COLO668 (cell line): ENCODE results near the gene ADGRL3.

Experiments
- DNase-seq: peaks from one replicate; lab custom pipeline; 2025; ENCODE audit not compliant: unreplicated experiment; lab: John Stamatoyannopoulos, UW

Gene ADGRL3

GRCh38 chr4:61200187-61200915 lies at the start of gene ADGRL3:
Gene ADGRL3, plus strand, starts transcription at chr4:61200326.
- DNase-seq = peak; percentile 48

GRCh38 chr4:61152433-61152832 lies 47.7 kb upstream of the ADGRL3 start:
- no peak for DNase-seq

GRCh38 chr4:61160478-61160877 lies 39.6 kb upstream of the ADGRL3 start:
- DNase-seq = no peak

- no peak for DNase-seq
These were observed 38.0 kb upstream of the ADGRL3 start for GRCh38 chr4:61162116-61162515.

GRCh38 chr4:61173799-61174198 lies 26.3 kb upstream of the ADGRL3 start:
- DNase-seq = no peak

GRCh38 chr4:61175495-61175894 lies 24.6 kb upstream of the ADGRL3 start:
- no peak for DNase-seq

- no peak for DNase-seq
These were observed 22.8 kb upstream of the ADGRL3 start for GRCh38 chr4:61177367-61177766.

GRCh38 chr4:61180405-61180804 lies 19.7 kb upstream of the ADGRL3 start:
- DNase-seq = no peak

GRCh38 chr4:61182915-61183314 lies 17.2 kb upstream of the ADGRL3 start:
- no peak for DNase-seq

GRCh38 chr4:61185288-61185687 lies 14.8 kb upstream of the ADGRL3 start:
- no peak for DNase-seq

GRCh38 chr4:61192392-61192791 lies 7.7 kb upstream of the ADGRL3 start:
- DNase-seq = no peak

GRCh38 chr4:61193863-61194262 lies 6.3 kb upstream of the ADGRL3 start:
- no peak for DNase-seq

- DNase-seq = no peak
These were observed 5.6 kb upstream of the ADGRL3 start for GRCh38 chr4:61194571-61194970.

GRCh38 chr4:61195101-61195500 lies 5.0 kb upstream of the ADGRL3 start:
- no peak for DNase-seq

GRCh38 chr4:61198686-61199085 lies 1.4 kb upstream of the ADGRL3 start:
- no peak for DNase-seq

GRCh38 chr4:61199873-61200186 lies 296 bp upstream of the ADGRL3 start:
- no peak for DNase-seq

- DNase-seq = peak; percentile 12
These were observed 895 bp downstream of the ADGRL3 start for GRCh38 chr4:61200916-61201526.

- DNase-seq = no peak
These were observed 1.4 kb downstream of the ADGRL3 start for GRCh38 chr4:61201561-61201960.

GRCh38 chr4:61201961-61202637 lies 2.0 kb downstream of the ADGRL3 start:
- peak; percentile 8 for DNase-seq

- DNase-seq = peak; percentile 16
These were observed 2.7 kb downstream of the ADGRL3 start for GRCh38 chr4:61202638-61203435.

GRCh38 chr4:61203436-61203790 lies 3.3 kb downstream of the ADGRL3 start:
- no peak for DNase-seq
